DND-41 (cell line): Measurements from ENCODE around the gene MCRIP1.

Experiments
- EZH2 ChIP-seq: IDR thresholded peaks from 3 replicates; pipeline ENCODE4 v1.6.1; 2012; ENCODE audit warnings: borderline replicate concordance, low read depth, mild to moderate bottlenecking, moderate library complexity, low read length, inconsistent platforms; ENCODE audit not compliant: severe bottlenecking
- TF ChIP-seq, protein P1 (sequence below): IDR thresholded peaks from 2 replicates; pipeline ENCODE4 v1.5.1; 2012; ENCODE audit warnings: borderline replicate concordance, low read length, moderate library complexity, mild to moderate bottlenecking; ENCODE audit not compliant: poor library complexity, severe bottlenecking; ENCODE audit errors: extremely low read depth

DNA sequence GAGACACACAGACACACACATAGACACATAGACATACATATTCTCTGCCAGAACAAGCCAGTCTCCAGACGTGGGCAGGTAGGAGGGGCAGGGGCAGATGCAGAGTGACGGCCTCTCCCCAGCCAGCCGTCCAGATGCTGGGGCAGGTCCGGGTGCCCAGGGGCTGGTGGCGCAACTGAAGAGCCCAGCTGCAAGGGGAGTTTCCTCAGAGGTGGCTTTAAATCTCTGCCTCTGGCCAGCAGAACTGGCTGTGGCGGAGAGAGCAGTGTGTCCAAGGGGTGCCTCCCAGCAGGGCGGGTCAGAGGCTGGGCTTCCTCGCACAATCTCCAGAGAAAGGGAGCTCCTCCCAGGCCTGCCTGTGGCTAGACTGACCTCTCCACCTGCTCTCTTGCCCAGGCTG, 38.6 kb downstream of the MCRIP1 start:
- TF ChIP-seq, protein P1, sequence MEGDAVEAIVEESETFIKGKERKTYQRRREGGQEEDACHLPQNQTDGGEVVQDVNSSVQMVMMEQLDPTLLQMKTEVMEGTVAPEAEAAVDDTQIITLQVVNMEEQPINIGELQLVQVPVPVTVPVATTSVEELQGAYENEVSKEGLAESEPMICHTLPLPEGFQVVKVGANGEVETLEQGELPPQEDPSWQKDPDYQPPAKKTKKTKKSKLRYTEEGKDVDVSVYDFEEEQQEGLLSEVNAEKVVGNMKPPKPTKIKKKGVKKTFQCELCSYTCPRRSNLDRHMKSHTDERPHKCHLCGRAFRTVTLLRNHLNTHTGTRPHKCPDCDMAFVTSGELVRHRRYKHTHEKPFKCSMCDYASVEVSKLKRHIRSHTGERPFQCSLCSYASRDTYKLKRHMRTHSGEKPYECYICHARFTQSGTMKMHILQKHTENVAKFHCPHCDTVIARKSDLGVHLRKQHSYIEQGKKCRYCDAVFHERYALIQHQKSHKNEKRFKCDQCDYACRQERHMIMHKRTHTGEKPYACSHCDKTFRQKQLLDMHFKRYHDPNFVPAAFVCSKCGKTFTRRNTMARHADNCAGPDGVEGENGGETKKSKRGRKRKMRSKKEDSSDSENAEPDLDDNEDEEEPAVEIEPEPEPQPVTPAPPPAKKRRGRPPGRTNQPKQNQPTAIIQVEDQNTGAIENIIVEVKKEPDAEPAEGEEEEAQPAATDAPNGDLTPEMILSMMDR = no peak
- no peak for TF ChIP-seq EZH2
